ENCODE data around the gene GNB4.

The GNB4 gene

GRCh38 chr3:179425075-179425474, 26.2 kb downstream of the GNB4 start:
- TF ChIP-seq TEAD4 (IDR thresholded peaks at IDR 0.05) (no peak), TCF12 (IDR thresholded peaks at IDR 0.05; ENCODE audit: low read depth) (no peak), ZBTB7A (IDR thresholded peaks at IDR 0.05; ENCODE audit: low read depth) (no peak), EGR1 (IDR thresholded peaks at IDR 0.05) (no peak), YY1 (IDR thresholded peaks at IDR 0.05; ENCODE audit: low read depth) (no peak)

- TF ChIP-seq CEBPB (IDR thresholded peaks at IDR 0.05) (no peak), RAD21 (IDR thresholded peaks at IDR 0.05; ENCODE audit: low read depth) (peak; percentile 57)
Observed at GRCh38 chr3:179421500-179421899, 29.8 kb downstream of the GNB4 start.

- TF ChIP-seq CREB1 (IDR thresholded peaks at IDR 0.05; ENCODE audit: low read depth) = no peak
- TF ChIP-seq EGR1 (IDR thresholded peaks at IDR 0.05) = no peak
- no peak for TF ChIP-seq CEBPB (IDR thresholded peaks at IDR 0.05)
- TF ChIP-seq TEAD4 (IDR thresholded peaks at IDR 0.05) = no peak
- TF ChIP-seq NFIC (IDR thresholded peaks at IDR 0.05) = no peak
Observed at GRCh38 chr3:179418610-179419009, 32.7 kb downstream of the GNB4 start.

- no peak for TF ChIP-seq CREB1 (IDR thresholded peaks at IDR 0.05; ENCODE audit: low read depth)
- TF ChIP-seq TCF12 (IDR thresholded peaks at IDR 0.05; ENCODE audit: low read depth) = no peak
- no peak for TF ChIP-seq RAD21 (IDR thresholded peaks at IDR 0.05; ENCODE audit: low read depth)
- no peak for TF ChIP-seq YY1 (IDR thresholded peaks at IDR 0.05; ENCODE audit: low read depth)
- no peak for TF ChIP-seq CEBPB (IDR thresholded peaks at IDR 0.05)
- no peak for TF ChIP-seq EGR1 (IDR thresholded peaks at IDR 0.05)
- no peak for TF ChIP-seq NFIC (IDR thresholded peaks at IDR 0.05)
- TF ChIP-seq TEAD4 (IDR thresholded peaks at IDR 0.05) = no peak
- no peak for TF ChIP-seq TAF1 (IDR thresholded peaks at IDR 0.05; ENCODE audit: low read depth)
- TF ChIP-seq USF1 (IDR thresholded peaks at IDR 0.05) = no peak
- TF ChIP-seq ZBTB7A (IDR thresholded peaks at IDR 0.05; ENCODE audit: low read depth) = no peak
- no peak for TF ChIP-seq FOXM1 (IDR thresholded peaks at IDR 0.05; ENCODE audit: borderline replicate concordance, low read depth)
- TF ChIP-seq EP300 (IDR thresholded peaks at IDR 0.05; ENCODE audit: borderline replicate concordance) = no peak
Observed at GRCh38 chr3:179416681-179417080, 34.6 kb downstream of the GNB4 start.

GRCh38 chr3:179415377-179415776, 35.9 kb downstream of the GNB4 start:
- TF ChIP-seq CEBPB (IDR thresholded peaks at IDR 0.05) (no peak), TCF12 (IDR thresholded peaks at IDR 0.05; ENCODE audit: low read depth) (no peak), TAF1 (IDR thresholded peaks at IDR 0.05; ENCODE audit: low read depth) (no peak), EP300 (IDR thresholded peaks at IDR 0.05; ENCODE audit: borderline replicate concordance) (no peak), USF1 (IDR thresholded peaks at IDR 0.05) (no peak), NFIC (IDR thresholded peaks at IDR 0.05) (no peak), EGR1 (IDR thresholded peaks at IDR 0.05) (no peak), YY1 (IDR thresholded peaks at IDR 0.05; ENCODE audit: low read depth) (no peak), ZBTB7A (IDR thresholded peaks at IDR 0.05; ENCODE audit: low read depth) (no peak), FOXM1 (IDR thresholded peaks at IDR 0.05; ENCODE audit: borderline replicate concordance, low read depth) (no peak), RAD21 (IDR thresholded peaks at IDR 0.05; ENCODE audit: low read depth) (no peak), CREB1 (IDR thresholded peaks at IDR 0.05; ENCODE audit: low read depth) (no peak), MAX (IDR thresholded peaks at IDR 0.05) (no peak), TEAD4 (IDR thresholded peaks at IDR 0.05) (no peak), REST (IDR thresholded peaks at IDR 0.05; ENCODE audit: low read depth) (no peak)

GRCh38 chr3:179414804-179415203, 36.5 kb downstream of the GNB4 start:
- TF ChIP-seq REST (IDR thresholded peaks at IDR 0.05; ENCODE audit: low read depth) = no peak
- no peak for TF ChIP-seq TCF12 (IDR thresholded peaks at IDR 0.05; ENCODE audit: low read depth)
- TF ChIP-seq YY1 (IDR thresholded peaks at IDR 0.05; ENCODE audit: low read depth) = no peak
- no peak for TF ChIP-seq MAX (IDR thresholded peaks at IDR 0.05)
- no peak for TF ChIP-seq TAF1 (IDR thresholded peaks at IDR 0.05; ENCODE audit: low read depth)
- no peak for TF ChIP-seq TEAD4 (IDR thresholded peaks at IDR 0.05)
- no peak for TF ChIP-seq CEBPB (IDR thresholded peaks at IDR 0.05)
- TF ChIP-seq CREB1 (IDR thresholded peaks at IDR 0.05; ENCODE audit: low read depth) = no peak
- TF ChIP-seq NFIC (IDR thresholded peaks at IDR 0.05) = no peak
- no peak for TF ChIP-seq ZBTB7A (IDR thresholded peaks at IDR 0.05; ENCODE audit: low read depth)
- no peak for TF ChIP-seq FOXM1 (IDR thresholded peaks at IDR 0.05; ENCODE audit: borderline replicate concordance, low read depth)

All from Ishikawa (cell line).